Measurements from ENCODE around the gene CTSL. TPM values are rescaled to one million over a fixed set of nuclear protein-coding genes. Genes with fewer than 3 reads are reported as not detected.
"Not testable (repeated sequence)": the region's sequence is repeated elsewhere in the genome, so short reads cannot be mapped to it uniquely, and the experiment has no call there.

CTSL gene
- total RNA-seq, 1 donor from 2014 or later, result 70.1 TPM

- DNase-seq, result no peak
These were observed 3.4 kb upstream of the CTSL start for GRCh38 chr9:87722393-87723088.

GRCh38 chr9:87725356-87725899, 491 bp upstream of the CTSL start:
- DNase-seq, result peak; percentile 40

GRCh38 chr9:87729246-87729645, 3.3 kb downstream of the CTSL start:
- no peak for DNase-seq

GRCh38 chr9:87731321-87731720, 5.4 kb downstream of the CTSL start:
- no peak for DNase-seq

- no peak for DNase-seq
These were observed 6.4 kb downstream of the CTSL start for GRCh38 chr9:87732344-87732743.

GRCh38 chr9:87732756-87733155, 6.8 kb downstream of the CTSL start:
- peak; percentile 21 for DNase-seq

- DNase-seq, result no peak
These were observed 7.5 kb downstream of the CTSL start for GRCh38 chr9:87733273-87734052.

GRCh38 chr9:87734106-87734505, 8.2 kb downstream of the CTSL start:
- DNase-seq, result no peak

GRCh38 chr9:87739546-87739945, 13.6 kb downstream of the CTSL start:
- DNase-seq, result no peak

GRCh38 chr9:87740209-87740608, 14.3 kb downstream of the CTSL start:
- no peak for DNase-seq

GRCh38 chr9:87741326-87741725, 15.4 kb downstream of the CTSL start:
- no peak for DNase-seq

- no peak for DNase-seq
These were observed 16.0 kb downstream of the CTSL start for GRCh38 chr9:87741891-87742290.

GRCh38 chr9:87742813-87743428, 17.0 kb downstream of the CTSL start:
- DNase-seq, result no peak

GRCh38 chr9:87744247-87744646, 18.3 kb downstream of the CTSL start:
- DNase-seq, result not testable (repeated sequence)

GRCh38 chr9:87746186-87746585, 20.3 kb downstream of the CTSL start:
- DNase-seq, result no peak

- no peak for DNase-seq
These were observed 23.0 kb downstream of the CTSL start for GRCh38 chr9:87748881-87749280.

GRCh38 chr9:87749335-87750035, 23.6 kb downstream of the CTSL start:
- no peak for DNase-seq

- DNase-seq, result no peak
These were observed 24.8 kb downstream of the CTSL start for GRCh38 chr9:87750726-87751125.

- no peak for DNase-seq
These were observed 25.5 kb downstream of the CTSL start for GRCh38 chr9:87751423-87751822.

GRCh38 chr9:87751868-87752267, 25.9 kb downstream of the CTSL start:
- DNase-seq, result no peak

- no peak for DNase-seq
These were observed 27.4 kb downstream of the CTSL start for GRCh38 chr9:87753313-87753712.

GRCh38 chr9:87758330-87758729, 32.4 kb downstream of the CTSL start:
- not testable (repeated sequence) for DNase-seq
